GM12892 (cell line): ENCODE measurements around the gene ARSA.

ENCODE experiments used
- POLR2A ChIP-seq: IDR thresholded peaks from 2 replicates; pipeline ENCODE4 v1.6.1; 2011; ENCODE audit warnings: low read depth, low read length, control low read depth
- POLR2AphosphoS5 ChIP-seq: IDR thresholded peaks from 2 replicates; pipeline ENCODE4 v1.6.1; 2011; ENCODE audit warnings: low read depth, low read length, control low read depth
- TAF1 ChIP-seq: IDR thresholded peaks from 2 replicates; pipeline ENCODE4 v1.6.1; 2011; ENCODE audit warnings: low read depth, mild to moderate bottlenecking, control low read depth, low read length, borderline replicate concordance

GRCh38 chr22:50621356-50621880 is 6.5 kb downstream of the ARSA start:
- TF ChIP-seq TAF1, result no peak
- TF ChIP-seq POLR2AphosphoS5, result peak; percentile 43
- TF ChIP-seq POLR2A, result peak; percentile 74
